Measurements from ENCODE around the gene CFAP57.

The CFAP57 gene

GRCh38 chr1:43284546-43285110 is 112.5 kb downstream of the CFAP57 start:
- Histone ChIP-seq H3K36me3 (ENCODE audit: control insufficient read depth in 1 of 2, insufficient read depth in 2 of 2, low read length in 2 of 2) (peaks cover 0 to 7% of the 10 kb centered on the region in 2 donors), H3K27ac (ENCODE audit: low read depth, low read length) (peak overlapping the region; percentile 86), H3K9ac (ENCODE audit: low read depth in 1 of 2, low read length in 2 of 2) (peak overlapping the region; percentile 96 to 99)

GRCh38 chr1:43285269-43285990 is 113.3 kb downstream of the CFAP57 start, which contains the start of gene C1orf210:
TSS of gene C1orf210 (minus strand) at chr1:43285581. CDS start at chr1:43283270, 2,311 bp downstream.
- Histone ChIP-seq H3K36me3 (ENCODE audit: control insufficient read depth in 1 of 2, insufficient read depth in 2 of 2, low read length in 2 of 2) (peaks cover 0 to 7% of the 10 kb centered on the region in 2 donors), H3K4me3 (ENCODE audit: low read depth in 1 of 2, low read length in 2 of 2) (peak within 1 kb of the TSS; percentile 67 to 80), H3K9me3 (ENCODE audit: control insufficient read depth in 1 of 2, low read length in 2 of 2) (no peaks in the 10 kb centered on the region), H3K27ac (ENCODE audit: low read depth, low read length) (peak within 1 kb of the TSS; percentile 86), H3K9ac (ENCODE audit: low read depth in 1 of 2, low read length in 2 of 2) (peak within 1 kb of the TSS; percentile 96 to 99), H3K4me1 (ENCODE audit: control insufficient read depth in 1 of 2, insufficient read depth in 2 of 2, low read length in 2 of 2) (peaks cover 19 to 30% of the 10 kb centered on the region in 2 donors), H3K27me3 (ENCODE audit: control insufficient read depth in 1 of 2, insufficient read depth in 2 of 2, low read length in 2 of 2) (no peaks in the 10 kb centered on the region)

More at GRCh38 chr1:43284546-43285110, 112.5 kb downstream of the CFAP57 start:
- H3K9me3 ChIP-seq (ENCODE audit: control insufficient read depth in 1 of 2, low read length in 2 of 2): no peaks in the 10 kb centered on the region
- peaks cover 23 to 27% of the 10 kb centered on the region in 2 donors for H3K4me1 ChIP-seq (ENCODE audit: control insufficient read depth in 1 of 2, insufficient read depth in 2 of 2, low read length in 2 of 2)
- no peaks in the 10 kb centered on the region for H3K27me3 ChIP-seq (ENCODE audit: control insufficient read depth in 1 of 2, insufficient read depth in 2 of 2, low read length in 2 of 2)
- H3K4me3 ChIP-seq (ENCODE audit: low read depth in 1 of 2, low read length in 2 of 2): peak overlapping the region; percentile 67 to 80

- no peaks in the 10 kb centered on the region for H3K27me3 ChIP-seq (ENCODE audit: control insufficient read depth in 1 of 2, insufficient read depth in 2 of 2, low read length in 2 of 2)
- H3K4me3 ChIP-seq (ENCODE audit: low read depth in 1 of 2, low read length in 2 of 2): peak overlapping the region; percentile 48 to 67
- H3K9me3 ChIP-seq (ENCODE audit: control insufficient read depth in 1 of 2, low read length in 2 of 2): no peaks in the 10 kb centered on the region
- peaks cover 20 to 35% of the 10 kb centered on the region in 2 donors for H3K4me1 ChIP-seq (ENCODE audit: control insufficient read depth in 1 of 2, insufficient read depth in 2 of 2, low read length in 2 of 2)
- peak overlapping the region; percentile 96 to 99 for H3K9ac ChIP-seq (ENCODE audit: low read depth in 1 of 2, low read length in 2 of 2)
- peak overlapping the region; percentile 86 for H3K27ac ChIP-seq (ENCODE audit: low read depth, low read length)
- peaks cover 0 to 7% of the 10 kb centered on the region in 2 donors for H3K36me3 ChIP-seq (ENCODE audit: control insufficient read depth in 1 of 2, insufficient read depth in 2 of 2, low read length in 2 of 2)
Observed at GRCh38 chr1:43286115-43286514, 114.0 kb downstream of the CFAP57 start.

- H3K4me3 ChIP-seq (ENCODE audit: low read depth in 1 of 2, low read length in 2 of 2): peak overlapping the region in 1 of 2 donors; percentile 67
- peaks cover 0 to 7% of the 10 kb centered on the region in 2 donors for H3K36me3 ChIP-seq (ENCODE audit: control insufficient read depth in 1 of 2, insufficient read depth in 2 of 2, low read length in 2 of 2)
- peak overlapping the region; percentile 96 to 99 for H3K9ac ChIP-seq (ENCODE audit: low read depth in 1 of 2, low read length in 2 of 2)
- no peak overlapping the region for H3K27ac ChIP-seq (ENCODE audit: low read depth, low read length)
- peaks cover 20 to 35% of the 10 kb centered on the region in 2 donors for H3K4me1 ChIP-seq (ENCODE audit: control insufficient read depth in 1 of 2, insufficient read depth in 2 of 2, low read length in 2 of 2)
- H3K9me3 ChIP-seq (ENCODE audit: control insufficient read depth in 1 of 2, low read length in 2 of 2): no peaks in the 10 kb centered on the region
- H3K27me3 ChIP-seq (ENCODE audit: control insufficient read depth in 1 of 2, insufficient read depth in 2 of 2, low read length in 2 of 2): no peaks in the 10 kb centered on the region
Observed at GRCh38 chr1:43286533-43286932, 114.4 kb downstream of the CFAP57 start.

- peaks cover 25 to 36% of the 10 kb centered on the region in 2 donors for H3K4me1 ChIP-seq (ENCODE audit: control insufficient read depth in 1 of 2, insufficient read depth in 2 of 2, low read length in 2 of 2)
- no peak overlapping the region for H3K27ac ChIP-seq (ENCODE audit: low read depth, low read length)
- H3K9me3 ChIP-seq (ENCODE audit: control insufficient read depth in 1 of 2, low read length in 2 of 2): no peaks in the 10 kb centered on the region
- H3K4me3 ChIP-seq (ENCODE audit: low read depth in 1 of 2, low read length in 2 of 2): no peak overlapping the region
- no peaks in the 10 kb centered on the region for H3K27me3 ChIP-seq (ENCODE audit: control insufficient read depth in 1 of 2, insufficient read depth in 2 of 2, low read length in 2 of 2)
- H3K9ac ChIP-seq (ENCODE audit: low read depth in 1 of 2, low read length in 2 of 2): no peak overlapping the region
- H3K36me3 ChIP-seq (ENCODE audit: control insufficient read depth in 1 of 2, insufficient read depth in 2 of 2, low read length in 2 of 2): no peaks in the 10 kb centered on the region
Observed at GRCh38 chr1:43288058-43288784, 116.1 kb downstream of the CFAP57 start.

GRCh38 chr1:43288785-43289706 is 116.9 kb downstream of the CFAP57 start:
- H3K9me3 ChIP-seq (ENCODE audit: control insufficient read depth in 1 of 2, low read length in 2 of 2): no peaks in the 10 kb centered on the region
- no peak overlapping the region for H3K9ac ChIP-seq (ENCODE audit: low read depth in 1 of 2, low read length in 2 of 2)
- no peak overlapping the region for H3K4me3 ChIP-seq (ENCODE audit: low read depth in 1 of 2, low read length in 2 of 2)
- no peaks in the 10 kb centered on the region for H3K27me3 ChIP-seq (ENCODE audit: control insufficient read depth in 1 of 2, insufficient read depth in 2 of 2, low read length in 2 of 2)
- H3K4me1 ChIP-seq (ENCODE audit: control insufficient read depth in 1 of 2, insufficient read depth in 2 of 2, low read length in 2 of 2): peaks cover 28 to 38% of the 10 kb centered on the region in 2 donors
- no peak overlapping the region for H3K27ac ChIP-seq (ENCODE audit: low read depth, low read length)
- H3K36me3 ChIP-seq (ENCODE audit: control insufficient read depth in 1 of 2, insufficient read depth in 2 of 2, low read length in 2 of 2): no peaks in the 10 kb centered on the region

- Histone ChIP-seq H3K27me3 (ENCODE audit: control insufficient read depth in 1 of 2, insufficient read depth in 2 of 2, low read length in 2 of 2) (no peaks in the 10 kb centered on the region), H3K4me1 (ENCODE audit: control insufficient read depth in 1 of 2, insufficient read depth in 2 of 2, low read length in 2 of 2) (peaks cover 35 to 50% of the 10 kb centered on the region in 2 donors), H3K27ac (ENCODE audit: low read depth, low read length) (no peak overlapping the region), H3K9me3 (ENCODE audit: control insufficient read depth in 1 of 2, low read length in 2 of 2) (no peaks in the 10 kb centered on the region), H3K36me3 (ENCODE audit: control insufficient read depth in 1 of 2, insufficient read depth in 2 of 2, low read length in 2 of 2) (no peaks in the 10 kb centered on the region), H3K4me3 (ENCODE audit: low read depth in 1 of 2, low read length in 2 of 2) (no peak overlapping the region), H3K9ac (ENCODE audit: low read depth in 1 of 2, low read length in 2 of 2) (no peak overlapping the region)
Observed at GRCh38 chr1:43292216-43292615, 120.1 kb downstream of the CFAP57 start.

- Histone ChIP-seq H3K4me3 (ENCODE audit: low read depth in 1 of 2, low read length in 2 of 2) (no peak overlapping the region), H3K9me3 (ENCODE audit: control insufficient read depth in 1 of 2, low read length in 2 of 2) (no peaks in the 10 kb centered on the region), H3K9ac (ENCODE audit: low read depth in 1 of 2, low read length in 2 of 2) (no peak overlapping the region), H3K4me1 (ENCODE audit: control insufficient read depth in 1 of 2, insufficient read depth in 2 of 2, low read length in 2 of 2) (peaks cover 35 to 50% of the 10 kb centered on the region in 2 donors), H3K27ac (ENCODE audit: low read depth, low read length) (no peak overlapping the region), H3K27me3 (ENCODE audit: control insufficient read depth in 1 of 2, insufficient read depth in 2 of 2, low read length in 2 of 2) (no peaks in the 10 kb centered on the region), H3K36me3 (ENCODE audit: control insufficient read depth in 1 of 2, insufficient read depth in 2 of 2, low read length in 2 of 2) (no peaks in the 10 kb centered on the region)
Observed at GRCh38 chr1:43292679-43293078, 120.5 kb downstream of the CFAP57 start.

- peaks cover 35 to 50% of the 10 kb centered on the region in 2 donors for H3K4me1 ChIP-seq (ENCODE audit: control insufficient read depth in 1 of 2, insufficient read depth in 2 of 2, low read length in 2 of 2)
- no peak overlapping the region for H3K4me3 ChIP-seq (ENCODE audit: low read depth in 1 of 2, low read length in 2 of 2)
- H3K9me3 ChIP-seq (ENCODE audit: control insufficient read depth in 1 of 2, low read length in 2 of 2): no peaks in the 10 kb centered on the region
- H3K27me3 ChIP-seq (ENCODE audit: control insufficient read depth in 1 of 2, insufficient read depth in 2 of 2, low read length in 2 of 2): no peaks in the 10 kb centered on the region
- no peak overlapping the region for H3K27ac ChIP-seq (ENCODE audit: low read depth, low read length)
- no peaks in the 10 kb centered on the region for H3K36me3 ChIP-seq (ENCODE audit: control insufficient read depth in 1 of 2, insufficient read depth in 2 of 2, low read length in 2 of 2)
- H3K9ac ChIP-seq (ENCODE audit: low read depth in 1 of 2, low read length in 2 of 2): no peak overlapping the region
Observed at GRCh38 chr1:43293176-43293575, 121.0 kb downstream of the CFAP57 start.

Measured in duodenal mucosa (tissue), 2 donors.